ENCODE measurements around the gene CLDN6.

Gene CLDN6

GRCh38 chr16:3051009-3051408, 33.0 kb upstream of the CLDN6 start:
- DNase-seq: no peak

GRCh38 chr16:3050487-3050886, 32.5 kb upstream of the CLDN6 start:
- no peak for DNase-seq

DNA sequence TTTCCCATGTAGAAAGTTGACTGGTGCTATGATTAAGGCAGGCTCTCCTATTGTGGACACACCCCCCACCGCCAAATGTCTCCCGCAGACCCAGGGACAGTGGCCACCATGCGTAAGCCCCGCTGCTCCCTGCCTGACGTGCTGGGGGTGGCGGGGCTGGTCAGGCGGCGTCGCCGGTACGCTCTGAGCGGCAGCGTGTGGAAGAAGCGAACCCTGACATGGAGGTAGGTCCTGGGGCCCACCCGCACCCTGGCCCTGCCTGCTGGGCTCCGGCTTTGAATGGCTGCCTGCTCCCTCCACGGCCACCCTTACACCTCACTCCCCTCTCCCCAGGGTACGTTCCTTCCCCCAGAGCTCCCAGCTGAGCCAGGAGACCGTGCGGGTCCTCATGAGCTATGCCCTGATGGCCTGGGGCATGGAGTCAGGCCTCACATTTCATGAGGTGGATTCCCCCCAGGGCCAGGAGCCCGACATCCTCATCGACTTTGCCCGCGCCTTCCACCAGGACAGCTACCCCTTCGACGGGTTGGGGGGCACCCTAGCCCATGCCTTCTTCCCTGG, 32.0 kb upstream of the CLDN6 start:
- no peak for DNase-seq

DNA sequence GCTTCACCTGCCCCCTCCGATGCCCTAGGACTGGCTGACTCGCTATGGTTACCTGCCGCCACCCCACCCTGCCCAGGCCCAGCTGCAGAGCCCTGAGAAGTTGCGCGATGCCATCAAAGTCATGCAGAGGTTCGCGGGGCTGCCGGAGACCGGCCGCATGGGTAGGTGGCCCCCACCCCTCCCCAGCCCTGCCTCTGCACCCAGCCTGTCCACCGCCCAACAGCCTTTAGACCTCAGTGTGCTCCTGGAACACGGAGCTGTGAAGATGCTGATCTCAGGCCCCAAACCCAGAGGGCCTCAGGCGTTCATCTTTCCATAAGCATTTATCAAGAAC, 29.4 kb upstream of the CLDN6 start:
- no peak for DNase-seq

DNA sequence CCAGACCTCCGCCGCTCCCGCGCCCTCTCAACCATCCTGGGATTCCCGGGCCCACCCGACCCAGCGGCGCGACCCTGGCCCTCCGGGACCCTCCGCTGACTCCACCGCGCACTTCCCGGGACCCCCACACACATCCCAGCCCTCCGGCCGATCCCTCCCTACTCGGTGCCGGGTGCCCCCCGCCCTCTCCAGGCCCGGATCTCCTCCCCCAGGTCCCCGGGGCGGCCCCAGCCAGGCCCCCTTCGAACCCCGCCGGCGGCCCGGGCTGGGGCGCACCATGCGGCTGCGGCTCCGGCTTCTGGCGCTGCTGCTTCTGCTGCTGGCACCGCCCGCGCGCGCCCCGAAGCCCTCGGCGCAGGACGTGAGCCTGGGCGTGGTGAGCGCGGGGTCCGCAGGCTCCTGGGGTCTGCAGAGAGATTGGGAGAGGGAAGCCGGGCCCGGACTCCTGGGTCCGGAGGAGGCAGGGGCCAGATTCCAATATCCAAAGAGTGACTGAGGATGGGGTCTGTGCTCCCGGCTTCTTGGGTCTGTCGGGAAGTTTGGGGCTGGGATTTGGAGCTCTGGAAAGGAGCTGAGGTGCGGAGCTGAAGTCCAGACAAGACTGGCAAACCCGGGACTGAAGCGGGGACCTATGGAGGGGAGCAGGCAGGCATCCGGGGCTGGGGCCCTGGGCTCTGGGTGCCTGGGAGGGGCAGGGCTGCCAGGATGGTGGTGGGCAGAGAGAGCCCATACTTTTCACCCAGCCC, 28.8 kb upstream of the CLDN6 start:
- no peak for DNase-seq

GRCh38 chr16:3045758-3046640, 28.0 kb upstream of the CLDN6 start, which contains the start of gene MMP25:
Gene MMP25 (plus strand): TSS chr16:3046561. CDS start chr16:3046918, 357 bp downstream.
- no peak for DNase-seq

GRCh38 chr16:3044708-3045107, 26.7 kb upstream of the CLDN6 start:
- DNase-seq: no peak

GRCh38 chr16:3042376-3042775, 24.4 kb upstream of the CLDN6 start:
- DNase-seq: no peak

DNA sequence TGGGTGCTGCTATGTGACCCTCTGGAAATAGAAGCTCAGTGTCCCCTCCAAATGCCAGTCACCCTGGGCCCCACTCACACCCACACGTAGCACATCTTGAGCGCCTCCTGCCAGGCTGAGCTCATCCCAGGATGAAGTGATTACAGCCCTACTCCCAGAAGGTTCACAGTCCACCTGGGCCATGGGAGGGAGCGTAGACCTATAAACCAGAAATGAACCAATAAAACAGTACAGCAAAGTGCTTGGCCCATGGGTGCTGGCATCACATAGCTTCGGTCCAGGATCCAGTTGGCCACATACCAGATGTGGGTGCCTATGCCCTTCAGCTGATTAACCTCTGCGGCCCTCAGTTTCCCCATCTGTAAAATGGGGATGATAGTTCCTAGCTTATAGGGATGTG, 20.9 kb upstream of the CLDN6 start:
- no peak for DNase-seq

DNA sequence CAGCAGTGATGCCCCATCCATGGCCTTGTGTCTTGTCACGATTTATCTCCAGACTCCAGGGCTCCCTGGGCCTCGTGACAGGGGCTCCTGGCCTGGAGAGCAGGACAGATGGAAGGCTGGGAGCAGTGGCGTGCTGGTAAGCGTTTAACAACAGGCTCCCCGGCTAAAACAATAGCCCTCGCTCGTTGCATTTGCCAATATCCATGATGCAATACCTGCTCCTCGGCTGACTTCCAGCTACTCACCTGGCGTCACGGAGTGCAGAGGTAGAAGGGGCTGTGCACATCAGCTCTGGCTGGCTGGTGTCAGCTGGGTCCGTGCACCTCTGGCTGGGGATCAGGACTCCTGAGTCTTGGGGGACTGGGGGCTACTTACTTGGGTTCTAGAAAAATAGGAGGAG, 20.3 kb upstream of the CLDN6 start:
- no peak for DNase-seq

- no peak for DNase-seq
Measured at GRCh38 chr16:3036726-3037315, 18.8 kb upstream of the CLDN6 start, which contains the start of gene BICDL2. Gene BICDL2 (minus strand): TSS chr16:3036944. CDS start chr16:3035496, 1,448 bp downstream.

DNA sequence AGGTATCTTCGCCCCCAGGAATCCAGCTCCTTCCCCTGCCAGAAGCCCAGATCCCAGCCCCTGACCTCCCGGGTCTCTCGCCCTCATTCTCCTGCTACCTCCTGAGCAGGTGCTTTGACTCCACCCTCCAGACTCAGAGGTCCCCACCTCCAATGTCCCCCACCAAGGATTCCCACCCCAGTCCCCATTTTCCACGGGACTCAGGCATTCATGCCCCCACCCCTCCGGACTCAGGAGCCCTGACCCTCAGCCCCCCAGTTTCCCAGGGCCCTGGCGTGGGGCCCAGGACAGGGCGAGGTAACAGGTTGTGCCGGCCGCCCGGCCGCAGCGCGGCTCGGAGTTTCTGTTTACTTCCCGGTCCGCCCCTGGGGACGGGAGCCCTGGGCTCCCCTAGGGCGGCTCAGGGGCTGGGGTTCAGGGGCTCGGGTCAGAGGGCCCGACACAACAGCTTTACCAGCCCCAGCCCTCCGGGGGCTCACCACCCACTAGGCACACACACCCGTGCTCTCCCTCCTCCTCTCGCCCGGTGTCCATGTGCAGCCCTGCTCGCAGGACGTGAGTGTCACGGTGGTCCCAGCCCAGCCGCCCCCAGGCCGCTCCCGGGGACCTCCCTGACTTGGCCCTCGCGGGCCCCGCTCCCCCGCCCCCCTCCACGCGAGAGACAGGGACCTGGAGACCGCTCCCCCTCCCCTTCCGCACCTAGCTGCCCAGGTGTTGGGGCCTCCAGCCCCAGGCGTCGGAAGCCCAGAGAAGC, 18.2 kb upstream of the CLDN6 start:
- no peak for DNase-seq

DNA sequence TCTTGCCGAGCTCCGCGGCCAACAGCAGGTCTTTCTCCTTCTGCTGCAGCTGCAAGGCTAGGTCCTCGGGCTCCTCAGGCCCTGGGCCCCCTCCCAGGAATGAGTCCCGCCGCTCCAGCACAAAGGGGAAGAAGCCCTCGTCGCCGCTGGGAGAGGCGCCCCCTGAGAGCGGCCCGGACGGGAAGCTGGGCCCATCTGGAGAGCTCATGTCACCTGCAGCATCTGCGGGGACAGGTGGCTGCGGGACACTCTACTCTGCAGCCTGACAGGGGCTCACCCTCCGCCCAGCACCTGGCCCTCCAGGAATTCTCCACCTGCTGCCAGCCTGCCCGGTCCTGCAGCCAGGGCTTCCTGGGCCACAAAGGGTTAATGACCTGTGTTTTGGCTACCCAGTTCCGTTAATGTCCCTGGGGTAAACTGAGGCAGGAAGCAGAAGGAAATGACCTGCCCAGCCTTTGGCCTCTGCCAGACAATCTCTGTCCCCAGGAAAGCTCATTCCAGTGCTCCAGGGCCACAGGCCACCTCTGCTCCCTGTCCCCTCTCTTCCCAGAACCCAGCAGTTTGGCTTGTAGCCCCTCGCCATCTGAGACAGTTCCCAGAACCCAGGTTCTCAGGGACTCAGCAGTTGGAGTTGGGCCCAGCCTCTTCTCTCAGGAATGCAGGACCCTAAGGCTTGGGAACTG, 17.4 kb upstream of the CLDN6 start:
- DNase-seq: no peak

GRCh38 chr16:3032624-3033023, 14.6 kb upstream of the CLDN6 start:
- DNase-seq: no peak

DNA sequence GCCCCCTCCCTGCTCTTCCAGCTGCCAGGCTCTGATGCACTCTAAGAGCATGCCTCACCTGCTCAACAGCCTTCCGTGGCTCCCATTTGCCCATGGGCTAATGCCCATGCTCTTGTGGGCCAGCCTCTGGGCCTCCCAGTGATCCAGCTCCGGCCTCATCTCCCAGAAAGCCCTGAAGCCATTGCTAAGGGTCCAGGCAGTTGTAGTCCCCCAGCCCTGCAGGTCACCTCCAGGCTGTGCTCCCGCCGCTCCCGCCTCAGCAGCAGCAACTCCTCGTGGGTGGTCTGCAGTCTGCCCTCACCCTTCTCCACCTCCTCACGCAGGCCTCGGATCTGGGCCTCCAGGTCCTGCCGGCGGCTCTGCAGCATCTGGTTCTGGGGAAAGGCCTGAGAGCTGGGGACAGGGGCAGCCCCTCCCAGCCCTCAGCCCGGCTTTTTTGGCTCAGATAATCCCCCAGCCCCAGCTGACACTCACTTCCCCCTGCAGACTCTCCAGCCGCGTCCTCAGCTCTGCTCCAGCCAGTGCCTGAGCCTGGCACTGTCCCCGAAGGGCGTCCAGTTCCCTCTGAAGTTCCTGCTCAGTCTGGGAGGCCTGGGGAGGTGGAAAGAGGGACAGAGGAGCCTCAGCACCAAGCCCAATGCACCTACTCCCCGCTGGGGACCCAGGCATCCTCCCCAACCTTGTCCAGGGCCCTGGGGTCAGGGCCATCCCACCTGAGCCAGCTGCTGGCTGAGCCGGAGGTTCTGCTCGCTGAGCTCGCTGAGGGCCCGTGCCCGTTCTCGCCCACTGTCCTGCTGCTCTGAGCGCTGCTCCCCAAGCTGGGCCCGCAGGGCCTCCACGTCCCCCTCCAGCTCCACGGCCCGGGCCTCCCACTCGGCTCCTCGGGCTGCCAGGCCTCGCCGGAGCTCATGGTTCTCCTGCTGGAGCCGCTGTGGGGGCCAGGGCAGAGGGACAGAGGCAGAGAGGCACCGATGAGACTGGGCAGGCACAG, 12.5 kb upstream of the CLDN6 start:
- DNase-seq: no peak

DNA sequence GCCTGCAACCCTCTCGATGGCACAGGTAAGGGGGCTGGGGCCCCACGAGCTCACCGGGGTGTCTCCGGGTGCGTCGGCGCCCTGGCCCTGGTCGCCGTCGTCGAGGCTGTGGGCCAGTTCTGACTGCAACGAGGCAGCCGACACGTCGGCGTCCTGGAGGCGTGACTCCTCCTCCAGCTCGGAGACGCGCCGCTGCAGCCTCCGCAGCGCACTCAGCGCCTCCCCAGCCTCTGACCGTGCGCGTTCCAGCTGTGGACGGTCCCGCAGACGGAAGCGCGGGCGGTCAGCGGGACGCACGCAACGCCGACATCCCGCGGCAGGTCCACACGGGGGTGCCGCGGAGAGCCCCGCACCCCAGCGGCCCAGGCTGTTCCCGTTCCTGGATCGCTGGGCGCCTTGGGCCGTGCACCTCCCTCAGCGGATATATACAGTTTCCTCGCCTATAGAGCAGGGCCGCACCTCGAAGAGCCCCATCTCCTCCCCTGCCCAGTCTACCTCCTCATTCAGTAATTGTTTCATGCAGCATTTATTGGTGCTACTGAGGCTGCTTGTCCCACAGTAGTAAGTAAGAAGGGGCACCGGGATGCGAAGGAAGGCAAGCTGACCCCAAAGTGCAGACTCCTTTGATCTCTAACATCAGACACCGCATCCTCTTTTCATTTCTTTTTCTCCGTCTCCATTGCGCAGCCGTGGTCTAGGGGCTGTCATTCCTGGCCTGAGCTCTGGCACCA, 11.7 kb upstream of the CLDN6 start:
- DNase-seq: no peak

DNA sequence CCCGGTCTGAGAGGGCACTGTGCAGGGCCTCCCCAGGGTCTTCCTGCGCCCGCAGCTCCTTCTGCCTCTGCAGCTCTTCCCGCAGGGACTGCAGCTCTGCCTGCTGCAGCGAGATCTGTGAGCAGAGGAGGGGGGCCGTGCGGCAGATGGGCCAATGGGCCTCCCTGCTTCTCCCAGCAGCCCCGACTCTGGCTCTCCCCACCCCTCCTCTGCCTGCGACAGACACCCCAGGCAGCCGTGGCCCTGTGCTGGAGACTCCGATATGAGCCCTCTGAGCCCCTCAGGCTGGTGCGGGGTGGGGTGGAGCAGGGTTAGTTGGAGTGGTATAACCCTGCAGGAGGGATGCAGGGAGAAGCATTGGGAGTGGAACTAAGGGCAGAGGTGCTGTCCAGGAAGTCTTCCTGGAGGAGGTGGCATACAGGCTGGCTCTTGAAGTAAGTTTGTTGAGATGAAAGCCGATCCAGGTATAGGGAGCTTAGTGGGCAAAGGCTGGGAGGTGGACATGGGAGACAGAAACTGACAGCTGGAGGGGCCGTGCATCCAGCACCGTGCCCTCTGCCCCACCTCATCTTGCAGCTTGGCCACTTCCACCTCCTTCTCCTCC, 10.8 kb upstream of the CLDN6 start:
- no peak for DNase-seq

- DNase-seq: peak; percentile 85
Measured at GRCh38 chr16:3027983-3028715, 10.2 kb upstream of the CLDN6 start.

DNA sequence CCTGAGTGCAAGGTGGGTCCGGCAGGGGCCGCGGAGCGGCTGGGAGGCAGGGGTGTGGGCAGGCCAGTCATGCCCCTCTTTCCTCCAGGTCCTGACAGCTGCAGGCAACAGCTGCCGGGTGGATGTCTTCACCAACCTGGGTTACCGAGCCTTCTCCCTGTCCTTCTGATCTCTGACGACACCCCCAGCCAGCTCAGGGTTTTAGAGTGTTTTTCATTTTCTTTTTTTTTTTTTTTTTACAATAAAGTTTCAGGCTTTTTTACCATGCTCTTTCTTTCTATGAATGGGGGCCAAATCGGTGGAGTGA, 9.5 kb upstream of the CLDN6 start:
- no peak for DNase-seq

All from COR-L47 (cell line).